ENCODE results near the gene POLE. TPM values are rescaled to one million over a fixed set of nuclear protein-coding genes. Genes with fewer than 3 reads are reported as not detected.
A peak's percentile ranks its signal among the peaks of the same experiment; 100 is the strongest.

POLE gene
- total RNA-seq, 1 experiment from 2014 or later: 147 TPM

DNA sequence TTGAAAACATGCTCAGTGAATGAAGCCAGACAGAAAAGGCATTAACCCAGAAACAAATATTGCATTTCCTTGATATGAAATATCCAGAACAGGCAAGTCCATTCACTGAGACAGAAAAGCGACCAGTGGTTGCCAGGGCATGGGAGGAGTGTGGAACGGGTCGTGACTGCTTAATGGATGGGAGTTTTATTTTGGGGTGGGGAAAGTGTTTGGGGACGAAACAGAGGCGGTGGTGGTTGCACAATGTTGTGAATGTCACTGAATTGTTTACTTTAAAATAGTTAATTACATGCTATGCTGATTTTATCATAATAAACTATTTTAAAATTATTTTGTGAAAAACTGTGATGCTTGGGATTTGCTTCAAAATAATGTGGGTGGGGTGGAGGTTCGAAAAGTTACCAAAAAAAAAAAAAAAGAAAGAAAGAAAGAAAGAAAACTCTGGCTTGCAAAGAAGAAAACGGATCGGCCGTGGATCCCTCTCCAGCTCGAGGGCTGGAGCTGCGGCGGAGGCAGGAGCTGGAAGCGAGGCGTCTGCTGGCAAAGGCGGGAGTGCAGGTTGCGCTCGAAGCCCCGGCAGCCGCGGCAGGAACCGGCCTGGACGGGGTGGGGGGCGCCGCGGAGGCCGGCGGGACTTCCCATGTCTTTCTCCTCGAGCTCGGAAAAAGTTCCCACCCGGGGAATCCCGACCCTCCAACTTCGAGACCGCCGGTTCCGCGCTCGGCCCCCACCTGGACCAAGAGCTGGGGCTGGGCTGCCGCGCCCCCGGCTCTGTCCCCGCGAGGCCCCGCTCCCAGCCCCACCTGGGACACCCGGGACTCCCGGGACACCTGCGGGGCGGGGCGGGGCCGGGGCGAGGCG is 69.1 kb downstream of the POLE start:
- H3K9ac ChIP-seq (ENCODE audit: extremely low read depth, insufficient read length, low read length): no peak overlapping the region
- no peak overlapping the region for H2AFZ ChIP-seq (ENCODE audit: low read length)
- no peak overlapping the region for H3K56ac ChIP-seq (ENCODE audit: insufficient read length, low read depth, low read length)
- WGBS (ENCODE audit: extremely low coverage, insufficient read length, low lambda C conversion rate): no CpG with 5 or more reads among the region's 51 CpGs
- Mint-ChIP-seq H3K4me1 (peaks cover 5 to 12% of the 10 kb centered on the region in 2 experiments), H3K9me3 (peaks cover 21 to 23% of the 10 kb centered on the region in 2 experiments), H3K27ac (no peak overlapping the region), H3K27me3 (ENCODE audit: low read depth) (peaks cover 68% of the 10 kb centered on the region), H3K36me3 (ENCODE audit: insufficient read depth in 1 of 3, low read depth in 3 of 3) (peaks cover 3 to 5% (median 4%) of the 10 kb centered on the region in 3 experiments; a peak in 5 of 7 replicates), H3K4me3 (peak overlapping the region; percentile 51 to 83)
- no peak overlapping the region for H4K5ac ChIP-seq (ENCODE audit: insufficient read length, low read depth, low read length)
- no peaks in the 10 kb centered on the region for H4K20me1 ChIP-seq (ENCODE audit: control insufficient read depth, insufficient read depth, insufficient read length)
- no peaks in the 10 kb centered on the region for H3K79me2 ChIP-seq (ENCODE audit: insufficient read depth, low read length)
- peaks cover 27% of the 10 kb centered on the region for H3K27me3 ChIP-seq (ENCODE audit: insufficient read depth, low read length)
- H2BK120ac ChIP-seq (ENCODE audit: low read depth, low read length, poor library complexity, severe bottlenecking): no peak overlapping the region
- H2BK5ac ChIP-seq (ENCODE audit: insufficient read length, low read length): no peak overlapping the region
- no peak overlapping the region for H3K14ac ChIP-seq (ENCODE audit: insufficient read depth, low read length)
- no peak overlapping the region for H4K91ac ChIP-seq (ENCODE audit: insufficient read length, low read depth, low read length)
- H3T11ph ChIP-seq (ENCODE audit: low read length): no peak overlapping the region
- H3K9me3 ChIP-seq (ENCODE audit: control insufficient read depth, low read depth, low read length): peaks cover 20% of the 10 kb centered on the region
- TF ChIP-seq CTCF (conservative IDR thresholded peaks at IDR 0.05): no peak
- no peaks in the 10 kb centered on the region for H3K23me2 ChIP-seq (ENCODE audit: insufficient read length, low read depth, low read length, poor library complexity, severe bottlenecking)
- no peaks in the 10 kb centered on the region for H3K4me1 ChIP-seq (ENCODE audit: insufficient read depth, low read length)
- H3K4ac ChIP-seq (ENCODE audit: low read depth, low read length): no peak overlapping the region
- no peak overlapping the region for H2BK20ac ChIP-seq (ENCODE audit: low read depth, low read length, poor library complexity, severe bottlenecking)
- H4K8ac ChIP-seq (replicated peaks; ENCODE audit: insufficient read length, low read depth, low read length): no peak overlapping the region
- H2AK5ac ChIP-seq (ENCODE audit: insufficient read length, low read length): no peak overlapping the region
- no peak overlapping the region for H3K18ac ChIP-seq (ENCODE audit: insufficient read length, low read depth, low read length)
- H2BK12ac ChIP-seq (ENCODE audit: insufficient read length, low read depth, low read length): no peak overlapping the region
- no peak overlapping the region for H3K23ac ChIP-seq (ENCODE audit: insufficient read length, low read depth, low read length)
- no peak overlapping the region for H3K27ac ChIP-seq (ENCODE audit: insufficient read length, low read depth, low read length)
- no peak overlapping the region for H3K4me2 ChIP-seq (ENCODE audit: insufficient read depth, insufficient read length, low read length)
- peak; percentile 71 for DNase-seq
- no peaks in the 10 kb centered on the region for H3K79me1 ChIP-seq (ENCODE audit: insufficient read depth, low read depth, low read length, poor library complexity, severe bottlenecking)
- H2BK15ac ChIP-seq (ENCODE audit: low read depth, low read length): no peak overlapping the region

Data from H9 (cell line).